ENCODE data around the gene MAPT. TPM values are rescaled to one million over a fixed set of nuclear protein-coding genes. Genes with fewer than 3 reads are reported as not detected.

Gene MAPT
- total and polyA plus RNA-seq, 2 of the 13 experiments (the other 11 are each of a cell fraction or from before 2014, with no cell fraction given): 2.1 to 2.8 TPM

DNA sequence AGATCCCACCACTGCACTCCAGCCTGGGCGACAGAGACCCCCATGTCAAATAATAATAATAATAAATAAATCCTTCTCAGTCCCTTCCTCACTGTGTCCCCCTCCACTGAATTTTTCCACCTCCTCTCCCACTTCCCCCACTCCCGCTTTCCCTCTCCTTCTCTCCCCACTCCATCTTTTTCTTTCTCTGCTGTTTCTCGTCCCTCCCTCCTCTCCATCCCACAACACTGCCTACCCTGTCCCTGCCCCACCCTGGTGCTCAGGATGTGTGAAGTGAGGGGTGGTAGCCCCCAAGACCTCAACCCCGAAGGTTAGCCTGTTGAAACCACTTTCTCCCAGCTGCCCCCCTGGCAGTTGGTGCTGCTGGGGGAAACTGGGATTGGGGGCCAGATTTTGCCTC lies 70.3 kb downstream of the MAPT start (continued):
- TF ChIP-seq, protein P1, sequence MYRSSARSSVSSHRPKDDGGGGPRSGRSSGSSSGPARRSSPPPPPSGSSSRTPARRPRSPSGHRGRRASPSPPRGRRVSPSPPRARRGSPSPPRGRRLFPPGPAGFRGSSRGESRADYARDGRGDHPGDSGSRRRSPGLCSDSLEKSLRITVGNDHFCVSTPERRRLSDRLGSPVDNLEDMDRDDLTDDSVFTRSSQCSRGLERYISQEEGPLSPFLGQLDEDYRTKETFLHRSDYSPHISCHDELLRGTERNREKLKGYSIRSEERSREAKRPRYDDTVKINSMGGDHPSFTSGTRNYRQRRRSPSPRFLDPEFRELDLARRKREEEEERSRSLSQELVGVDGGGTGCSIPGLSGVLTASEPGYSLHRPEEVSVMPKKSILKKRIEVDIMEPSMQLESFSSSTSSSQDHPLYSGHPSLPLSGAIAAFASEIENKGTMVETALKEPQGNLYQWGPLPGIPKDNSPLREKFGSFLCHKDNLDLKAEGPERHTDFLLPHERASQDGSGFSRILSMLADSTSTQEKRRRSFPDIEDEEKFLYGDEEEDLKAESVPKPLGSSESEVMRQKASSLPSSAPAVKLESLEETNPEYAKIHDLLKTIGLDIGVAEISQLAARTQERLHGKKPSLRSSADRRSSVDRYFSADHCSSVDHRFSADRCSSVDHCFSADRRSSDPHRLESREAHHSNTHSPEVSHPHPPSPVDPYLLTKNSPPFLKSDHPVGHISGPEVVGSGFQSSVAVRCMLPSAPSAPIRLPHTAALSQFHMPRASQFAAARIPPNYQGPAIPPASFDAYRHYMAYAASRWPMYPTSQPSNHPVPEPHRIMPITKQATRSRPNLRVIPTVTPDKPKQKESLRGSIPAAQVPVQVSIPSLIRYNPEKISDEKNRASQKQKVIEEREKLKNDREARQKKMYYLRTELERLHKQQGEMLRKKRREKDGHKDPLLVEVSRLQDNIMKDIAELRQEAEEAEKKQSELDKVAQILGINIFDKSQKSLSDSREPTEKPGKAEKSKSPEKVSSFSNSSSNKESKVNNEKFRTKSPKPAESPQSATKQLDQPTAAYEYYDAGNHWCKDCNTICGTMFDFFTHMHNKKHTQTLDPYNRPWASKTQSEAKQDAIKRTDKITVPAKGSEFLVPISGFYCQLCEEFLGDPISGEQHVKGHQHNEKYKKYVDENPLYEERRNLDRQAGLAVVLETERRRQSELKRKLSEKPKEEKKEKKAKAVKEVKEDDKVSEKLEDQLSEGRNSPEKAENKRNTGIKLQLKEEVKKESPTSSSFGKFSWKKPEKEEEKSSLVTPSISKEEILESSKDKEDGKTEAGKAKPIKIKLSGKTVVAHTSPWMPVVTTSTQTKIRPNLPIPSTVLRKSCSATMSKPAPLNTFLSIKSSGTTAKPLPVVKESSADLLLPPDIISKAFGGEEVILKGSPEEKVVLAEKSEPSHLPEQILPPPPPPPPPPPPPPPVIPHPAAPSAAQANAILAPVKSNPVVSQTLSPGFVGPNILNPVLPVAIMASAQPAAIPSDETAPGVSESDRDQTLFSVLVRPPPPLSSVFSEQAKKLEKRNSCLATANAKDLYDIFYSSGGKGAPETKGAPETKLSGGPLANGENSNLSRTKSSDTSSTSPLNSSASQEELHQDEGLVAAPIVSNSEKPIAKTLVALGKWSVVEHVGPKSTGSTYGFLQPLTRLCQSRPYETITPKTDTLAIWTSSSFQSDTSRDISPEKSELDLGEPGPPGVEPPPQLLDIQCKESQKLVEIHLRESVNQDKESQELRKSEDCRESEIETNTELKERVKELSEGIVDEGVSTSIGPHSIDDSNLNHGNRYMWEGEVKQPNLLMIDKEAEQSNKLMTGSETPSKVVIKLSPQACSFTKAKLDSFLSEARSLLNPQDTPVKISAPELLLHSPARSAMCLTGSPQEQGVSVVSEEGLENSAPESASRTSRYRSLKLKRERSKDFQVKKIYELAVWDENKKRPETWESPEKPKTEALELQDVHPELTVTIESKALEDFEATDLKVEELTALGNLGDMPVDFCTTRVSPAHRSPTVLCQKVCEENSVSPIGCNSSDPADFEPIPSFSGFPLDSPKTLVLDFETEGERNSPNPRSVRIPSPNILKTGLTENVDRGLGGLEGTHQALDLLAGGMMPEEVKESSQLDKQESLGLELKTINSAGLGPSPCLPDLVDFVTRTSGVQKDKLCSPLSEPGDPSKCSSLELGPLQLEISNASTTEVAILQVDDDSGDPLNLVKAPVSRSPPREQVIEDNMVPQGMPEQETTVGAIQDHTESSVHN (CRISPR knock-in tag; IDR thresholded peaks at IDR 0.05): no peak
- TF ChIP-seq RXRB (CRISPR knock-in tag; IDR thresholded peaks at IDR 0.05; ENCODE audit: borderline replicate concordance) (no peak), ZSCAN29 (CRISPR knock-in tag; conservative IDR thresholded peaks at IDR 0.05) (no peak), NFKB2 (CRISPR knock-in tag; IDR thresholded peaks at IDR 0.05; ENCODE audit: borderline replicate concordance) (no peak), ZNF644 (CRISPR knock-in tag; IDR thresholded peaks at IDR 0.05; ENCODE audit: low read depth) (no peak), NBN (conservative IDR thresholded peaks at IDR 0.05) (no peak), ZNF766 (CRISPR knock-in tag; IDR thresholded peaks at IDR 0.05; ENCODE audit: borderline replicate concordance) (no peak), ZNF605 (CRISPR knock-in tag; IDR thresholded peaks at IDR 0.05) (no peak), PRDM15 (CRISPR knock-in tag; IDR thresholded peaks at IDR 0.05) (no peak), ZNF230 (CRISPR knock-in tag; IDR thresholded peaks at IDR 0.05) (no peak), TBL1XR1 (IDR thresholded peaks at IDR 0.05; ENCODE audit: borderline replicate concordance, low read length, partially characterized antibody) (no peak)
- TF ChIP-seq, protein P2, sequence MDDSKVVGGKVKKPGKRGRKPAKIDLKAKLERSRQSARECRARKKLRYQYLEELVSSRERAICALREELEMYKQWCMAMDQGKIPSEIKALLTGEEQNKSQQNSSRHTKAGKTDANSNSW (CRISPR knock-in tag; IDR thresholded peaks at IDR 0.05; ENCODE audit: borderline replicate concordance): no peak
- TF ChIP-seq, protein P3, sequence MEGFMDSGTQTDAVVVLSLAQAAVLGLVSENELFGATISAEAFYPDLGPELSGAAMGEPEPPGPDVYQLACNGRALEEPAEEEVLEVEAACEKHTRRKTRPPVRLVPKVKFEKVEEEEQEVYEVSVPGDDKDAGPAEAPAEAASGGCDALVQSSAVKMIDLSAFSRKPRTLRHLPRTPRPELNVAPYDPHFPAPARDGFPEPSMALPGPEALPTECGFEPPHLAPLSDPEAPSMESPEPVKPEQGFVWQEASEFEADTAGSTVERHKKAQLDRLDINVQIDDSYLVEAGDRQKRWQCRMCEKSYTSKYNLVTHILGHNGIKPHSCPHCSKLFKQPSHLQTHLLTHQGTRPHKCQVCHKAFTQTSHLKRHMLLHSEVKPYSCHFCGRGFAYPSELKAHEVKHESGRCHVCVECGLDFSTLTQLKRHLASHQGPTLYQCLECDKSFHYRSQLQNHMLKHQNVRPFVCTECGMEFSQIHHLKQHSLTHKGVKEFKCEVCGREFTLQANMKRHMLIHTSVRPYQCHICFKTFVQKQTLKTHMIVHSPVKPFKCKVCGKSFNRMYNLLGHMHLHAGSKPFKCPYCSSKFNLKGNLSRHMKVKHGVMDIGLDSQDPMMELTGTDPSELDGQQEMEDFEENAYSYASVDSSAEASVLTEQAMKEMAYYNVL (CRISPR knock-in tag; IDR thresholded peaks at IDR 0.05; ENCODE audit: borderline replicate concordance): no peak

Measured in HepG2 (cell line).